ENCODE results near the gene TMEM41A.

DNA sequence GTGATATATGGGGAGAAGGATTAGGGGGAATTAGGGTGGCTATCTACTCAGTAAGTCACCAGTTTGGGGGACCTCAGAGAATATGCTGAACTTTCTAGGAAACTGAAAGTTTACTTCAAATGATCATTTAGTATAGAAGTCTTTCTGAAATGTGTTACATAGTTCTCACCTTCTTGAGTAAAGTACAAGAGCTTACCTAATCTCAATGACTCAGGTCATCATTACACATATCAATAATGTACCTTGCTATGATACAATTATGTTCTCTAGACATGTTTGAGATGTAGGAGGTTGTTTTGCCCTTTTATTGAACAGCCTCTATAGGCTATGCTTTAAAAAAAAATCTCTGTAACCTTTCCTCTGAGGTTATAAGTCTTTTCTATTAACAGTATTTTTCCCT, 50.7 kb downstream of the TMEM41A start:
- TF ChIP-seq POLR2AphosphoS5 (IDR thresholded peaks at IDR 0.05; ENCODE audit: low read depth, low read length), result no peak
- TF ChIP-seq, protein P1, sequence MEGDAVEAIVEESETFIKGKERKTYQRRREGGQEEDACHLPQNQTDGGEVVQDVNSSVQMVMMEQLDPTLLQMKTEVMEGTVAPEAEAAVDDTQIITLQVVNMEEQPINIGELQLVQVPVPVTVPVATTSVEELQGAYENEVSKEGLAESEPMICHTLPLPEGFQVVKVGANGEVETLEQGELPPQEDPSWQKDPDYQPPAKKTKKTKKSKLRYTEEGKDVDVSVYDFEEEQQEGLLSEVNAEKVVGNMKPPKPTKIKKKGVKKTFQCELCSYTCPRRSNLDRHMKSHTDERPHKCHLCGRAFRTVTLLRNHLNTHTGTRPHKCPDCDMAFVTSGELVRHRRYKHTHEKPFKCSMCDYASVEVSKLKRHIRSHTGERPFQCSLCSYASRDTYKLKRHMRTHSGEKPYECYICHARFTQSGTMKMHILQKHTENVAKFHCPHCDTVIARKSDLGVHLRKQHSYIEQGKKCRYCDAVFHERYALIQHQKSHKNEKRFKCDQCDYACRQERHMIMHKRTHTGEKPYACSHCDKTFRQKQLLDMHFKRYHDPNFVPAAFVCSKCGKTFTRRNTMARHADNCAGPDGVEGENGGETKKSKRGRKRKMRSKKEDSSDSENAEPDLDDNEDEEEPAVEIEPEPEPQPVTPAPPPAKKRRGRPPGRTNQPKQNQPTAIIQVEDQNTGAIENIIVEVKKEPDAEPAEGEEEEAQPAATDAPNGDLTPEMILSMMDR (IDR thresholded peaks at IDR 0.05), result no peak
- TF ChIP-seq, protein P2, sequence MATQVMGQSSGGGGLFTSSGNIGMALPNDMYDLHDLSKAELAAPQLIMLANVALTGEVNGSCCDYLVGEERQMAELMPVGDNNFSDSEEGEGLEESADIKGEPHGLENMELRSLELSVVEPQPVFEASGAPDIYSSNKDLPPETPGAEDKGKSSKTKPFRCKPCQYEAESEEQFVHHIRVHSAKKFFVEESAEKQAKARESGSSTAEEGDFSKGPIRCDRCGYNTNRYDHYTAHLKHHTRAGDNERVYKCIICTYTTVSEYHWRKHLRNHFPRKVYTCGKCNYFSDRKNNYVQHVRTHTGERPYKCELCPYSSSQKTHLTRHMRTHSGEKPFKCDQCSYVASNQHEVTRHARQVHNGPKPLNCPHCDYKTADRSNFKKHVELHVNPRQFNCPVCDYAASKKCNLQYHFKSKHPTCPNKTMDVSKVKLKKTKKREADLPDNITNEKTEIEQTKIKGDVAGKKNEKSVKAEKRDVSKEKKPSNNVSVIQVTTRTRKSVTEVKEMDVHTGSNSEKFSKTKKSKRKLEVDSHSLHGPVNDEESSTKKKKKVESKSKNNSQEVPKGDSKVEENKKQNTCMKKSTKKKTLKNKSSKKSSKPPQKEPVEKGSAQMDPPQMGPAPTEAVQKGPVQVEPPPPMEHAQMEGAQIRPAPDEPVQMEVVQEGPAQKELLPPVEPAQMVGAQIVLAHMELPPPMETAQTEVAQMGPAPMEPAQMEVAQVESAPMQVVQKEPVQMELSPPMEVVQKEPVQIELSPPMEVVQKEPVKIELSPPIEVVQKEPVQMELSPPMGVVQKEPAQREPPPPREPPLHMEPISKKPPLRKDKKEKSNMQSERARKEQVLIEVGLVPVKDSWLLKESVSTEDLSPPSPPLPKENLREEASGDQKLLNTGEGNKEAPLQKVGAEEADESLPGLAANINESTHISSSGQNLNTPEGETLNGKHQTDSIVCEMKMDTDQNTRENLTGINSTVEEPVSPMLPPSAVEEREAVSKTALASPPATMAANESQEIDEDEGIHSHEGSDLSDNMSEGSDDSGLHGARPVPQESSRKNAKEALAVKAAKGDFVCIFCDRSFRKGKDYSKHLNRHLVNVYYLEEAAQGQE (IDR thresholded peaks at IDR 0.05; ENCODE audit: insufficient read depth in 1 of 2, low read depth in 2 of 2, low read length in 1 of 2), result no peak
- TF ChIP-seq TCF7L2 (IDR thresholded peaks at IDR 0.05; ENCODE audit: low read depth, low read length), result no peak

Measured in Panc1 (cell line).